ENCODE measurements around the gene CCDC194.

The CCDC194 gene

DNA sequence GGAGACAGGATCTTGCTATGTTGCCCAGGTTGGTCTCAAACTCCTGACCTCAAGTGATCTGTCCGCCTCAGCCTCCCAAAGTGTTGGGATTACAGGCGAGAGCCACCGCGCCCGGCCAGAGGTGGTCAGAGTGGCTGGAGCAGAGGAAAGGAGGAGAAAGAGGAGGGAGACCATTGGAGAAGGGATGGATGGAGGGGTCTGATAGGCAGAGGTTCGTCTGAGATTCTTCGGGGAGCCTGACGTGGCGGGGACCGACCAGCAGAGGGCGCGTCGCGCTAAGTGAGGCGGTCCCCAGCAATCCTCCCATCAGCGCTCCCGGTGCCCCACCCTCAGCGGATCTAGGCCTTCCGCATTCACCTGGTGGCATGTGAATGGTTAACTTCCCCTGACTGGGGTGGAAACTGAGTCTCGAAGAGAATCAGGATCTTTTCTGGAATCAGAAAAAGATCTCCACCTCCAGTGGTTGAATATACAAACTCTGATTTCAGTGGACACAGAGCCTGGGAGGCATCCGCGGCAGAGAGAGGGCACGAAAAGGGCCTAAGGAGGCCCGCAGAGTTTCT is 47.8 kb downstream of the CCDC194 start:
- Mint-ChIP-seq H3K27me3 (ENCODE audit: low read depth) (peaks cover 8% of the 10 kb centered on the region), H3K36me3 (ENCODE audit: low read depth) (no peaks in the 10 kb centered on the region), H3K4me1 (peaks cover 15% of the 10 kb centered on the region), H3K9me3 (no peaks in the 10 kb centered on the region), H3K27ac (peak overlapping the region in 1 of 3 experiments; percentile 62), H3K4me3 (peak overlapping the region in 1 of 3 experiments; percentile 40)
- TF ChIP-seq CTCF (IDR thresholded peaks at IDR 0.05; ENCODE audit: unreplicated experiment in 3 of 3), result peak; percentile 90 to 97 (median 94)

DNA sequence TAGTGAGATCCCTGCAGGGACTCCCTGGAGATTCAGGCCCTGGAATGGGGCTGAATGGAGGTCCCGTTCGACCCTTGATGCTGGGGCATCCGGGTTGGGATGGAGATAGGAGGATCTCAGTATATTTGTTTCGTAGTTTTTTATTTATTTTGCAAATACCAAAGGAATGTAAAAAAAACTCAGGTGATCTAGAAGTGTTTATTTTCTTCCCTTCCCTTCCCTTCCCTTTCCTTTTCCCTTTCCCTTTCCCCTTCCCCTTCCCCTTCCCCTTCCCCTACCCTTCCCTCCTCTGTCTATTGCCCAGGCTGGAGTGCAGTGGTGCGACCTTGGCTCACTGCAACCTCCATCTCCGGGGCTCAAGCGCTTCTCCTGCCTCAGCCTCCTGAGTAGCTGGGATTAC is 52.2 kb downstream of the CCDC194 start:
- TF ChIP-seq CTCF (IDR thresholded peaks at IDR 0.05; ENCODE audit: unreplicated experiment in 3 of 3), result no peak
- Mint-ChIP-seq H3K27me3 (ENCODE audit: low read depth) (no peaks in the 10 kb centered on the region), H3K4me3 (no peak overlapping the region), H3K27ac (no peak overlapping the region), H3K4me1 (peaks cover 5% of the 10 kb centered on the region), H3K9me3 (no peaks in the 10 kb centered on the region), H3K36me3 (ENCODE audit: low read depth) (no peaks in the 10 kb centered on the region)

DNA sequence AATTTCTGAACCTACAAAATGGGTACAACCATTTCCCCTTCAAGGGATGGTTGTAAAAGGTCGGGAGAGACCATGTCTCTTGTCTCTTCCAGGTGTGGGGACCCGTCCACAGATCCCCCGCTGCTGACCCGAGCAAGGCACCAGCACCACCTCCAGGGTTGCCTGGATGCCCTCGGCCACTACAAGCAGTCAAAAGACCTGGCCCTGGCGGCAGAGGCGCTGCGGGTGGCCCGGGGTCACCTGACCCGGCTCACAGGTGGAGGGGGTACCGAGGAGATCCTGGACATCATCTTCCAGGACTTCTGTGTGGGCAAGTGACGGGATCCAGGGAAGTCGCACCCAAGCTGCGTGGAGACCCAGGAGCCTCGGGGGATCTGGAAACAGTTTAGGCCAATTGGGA is 52.6 kb downstream of the CCDC194 start:
- no peaks in the 10 kb centered on the region for H3K9me3 Mint-ChIP-seq
- H3K4me3 Mint-ChIP-seq, result peak overlapping the region in 2 of 3 experiments; percentile 29 to 45
- no peak for TF ChIP-seq CTCF (IDR thresholded peaks at IDR 0.05; ENCODE audit: unreplicated experiment in 3 of 3)
- no peaks in the 10 kb centered on the region for H3K27me3 Mint-ChIP-seq (ENCODE audit: low read depth)
- no peaks in the 10 kb centered on the region for H3K36me3 Mint-ChIP-seq (ENCODE audit: low read depth)
- H3K4me1 Mint-ChIP-seq, result peaks cover 5% of the 10 kb centered on the region
- no peak overlapping the region for H3K27ac Mint-ChIP-seq

- no peaks in the 10 kb centered on the region for H3K36me3 Mint-ChIP-seq (ENCODE audit: low read depth)
- peak overlapping the region in 1 of 3 experiments; percentile 75 for H3K27ac Mint-ChIP-seq
- peaks cover 5% of the 10 kb centered on the region for H3K4me1 Mint-ChIP-seq
- H3K27me3 Mint-ChIP-seq (ENCODE audit: low read depth), result no peaks in the 10 kb centered on the region
- TF ChIP-seq CTCF (IDR thresholded peaks at IDR 0.05; ENCODE audit: unreplicated experiment in 3 of 3), result no peak
- H3K9me3 Mint-ChIP-seq, result no peaks in the 10 kb centered on the region
- peak overlapping the region; percentile 29 to 51 (median 49) for H3K4me3 Mint-ChIP-seq
These were observed 53.1 kb downstream of the CCDC194 start for GRCh38 chr19:17340871-17341357.

All from nephron (organoid).